Brain microvascular endothelial cell (primary cell): ENCODE measurements around the gene DAB2IP.

ENCODE experiments used
- DNase-seq: peaks from one replicate; pipeline ENCODE4 v3.0.0-alpha.2; 2020
- H3K27ac ChIP-seq: fragments of 250-450 bp; sonication (Bioruptor Pico); 2 replicates; pipeline ENCODE4 v1.5.1; 2020; ENCODE audit warnings: mild to moderate bottlenecking, moderate library complexity
- H3K27me3 ChIP-seq: fragments of 250-450 bp; sonication (Bioruptor Pico); replicated peaks from 2 replicates; pipeline ENCODE4 v1.5.1; 2020; ENCODE audit warnings: mild to moderate bottlenecking
- H3K36me3 ChIP-seq: fragments of 250-450 bp; sonication (Bioruptor Pico); replicated peaks from 2 replicates; pipeline ENCODE4 v1.5.1; 2020; ENCODE audit warnings: mild to moderate bottlenecking
- H3K4me3 ChIP-seq: 2 replicates; pipeline ENCODE4 v1.5.1; 2011; ENCODE audit warnings: low read depth, mild to moderate bottlenecking, control low read depth, low read length, moderate library complexity
- in situ Hi-C: cut with HindIII; loops from 2 replicates; pipeline ENCODE4 v1.10.0; 2017; ENCODE audit warnings: low sequenced_read_pairs, low pct_ligation_motif_present
- TF ChIP-seq, protein P1 (sequence below): IDR thresholded peaks from 2 replicates; pipeline ENCODE4 v1.5.1; 2011; ENCODE audit warnings: low read depth, mild to moderate bottlenecking, moderate library complexity, low read length, control low read depth, inconsistent platforms; ENCODE audit errors: missing control alignments

DAB2IP gene

DNA sequence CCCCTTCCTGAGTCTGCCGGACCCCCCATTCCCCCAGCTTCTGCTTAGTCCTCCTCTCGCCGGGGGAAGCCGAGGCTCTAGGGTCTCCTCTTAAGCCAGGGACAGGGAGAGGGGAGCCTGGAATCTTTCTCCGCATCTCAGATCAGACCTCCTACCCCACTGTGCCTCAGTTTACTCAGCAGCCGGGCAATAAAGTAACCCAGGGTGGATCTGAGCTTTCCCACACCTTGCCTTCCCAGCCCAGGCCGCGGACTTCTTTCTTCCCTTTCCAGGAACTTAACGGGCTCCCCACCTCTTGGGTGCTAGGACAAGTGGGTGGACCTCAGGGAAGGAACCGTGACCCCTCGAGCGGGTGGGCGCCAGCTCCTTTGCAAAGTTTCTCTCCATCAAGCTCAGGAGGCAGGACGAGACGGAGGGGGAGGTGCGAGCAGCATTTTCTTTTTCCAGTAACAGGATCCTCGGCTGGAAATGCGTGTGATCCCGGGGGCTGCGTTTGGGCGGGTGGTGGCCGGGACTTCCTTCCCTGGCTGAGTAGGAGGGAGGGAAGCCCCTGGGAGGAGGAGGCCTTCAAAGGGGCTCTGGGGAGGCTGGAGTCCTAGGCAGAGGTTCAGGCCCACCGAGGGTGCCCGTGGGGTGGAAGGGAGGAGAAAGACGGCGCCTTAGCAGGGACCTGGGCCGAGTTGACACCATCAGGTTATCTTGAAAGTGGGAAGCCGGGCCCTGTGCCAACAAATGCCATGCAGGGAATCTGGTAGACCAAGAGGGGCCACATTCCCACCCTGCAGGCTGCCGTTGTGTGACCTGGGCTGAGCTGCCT, 795 bp downstream of the DAB2IP start:
- H3K4me3 ChIP-seq = peak overlapping the region; percentile 52
- no peaks in the 10 kb centered on the region for H3K36me3 ChIP-seq
- DNase-seq = no peak
- no peak overlapping the region for H3K27ac ChIP-seq
- peaks cover 13% of the 10 kb centered on the region for H3K27me3 ChIP-seq
- in situ Hi-C loops = no loop called here
- TF ChIP-seq, protein P1, sequence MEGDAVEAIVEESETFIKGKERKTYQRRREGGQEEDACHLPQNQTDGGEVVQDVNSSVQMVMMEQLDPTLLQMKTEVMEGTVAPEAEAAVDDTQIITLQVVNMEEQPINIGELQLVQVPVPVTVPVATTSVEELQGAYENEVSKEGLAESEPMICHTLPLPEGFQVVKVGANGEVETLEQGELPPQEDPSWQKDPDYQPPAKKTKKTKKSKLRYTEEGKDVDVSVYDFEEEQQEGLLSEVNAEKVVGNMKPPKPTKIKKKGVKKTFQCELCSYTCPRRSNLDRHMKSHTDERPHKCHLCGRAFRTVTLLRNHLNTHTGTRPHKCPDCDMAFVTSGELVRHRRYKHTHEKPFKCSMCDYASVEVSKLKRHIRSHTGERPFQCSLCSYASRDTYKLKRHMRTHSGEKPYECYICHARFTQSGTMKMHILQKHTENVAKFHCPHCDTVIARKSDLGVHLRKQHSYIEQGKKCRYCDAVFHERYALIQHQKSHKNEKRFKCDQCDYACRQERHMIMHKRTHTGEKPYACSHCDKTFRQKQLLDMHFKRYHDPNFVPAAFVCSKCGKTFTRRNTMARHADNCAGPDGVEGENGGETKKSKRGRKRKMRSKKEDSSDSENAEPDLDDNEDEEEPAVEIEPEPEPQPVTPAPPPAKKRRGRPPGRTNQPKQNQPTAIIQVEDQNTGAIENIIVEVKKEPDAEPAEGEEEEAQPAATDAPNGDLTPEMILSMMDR = no peak

DNA sequence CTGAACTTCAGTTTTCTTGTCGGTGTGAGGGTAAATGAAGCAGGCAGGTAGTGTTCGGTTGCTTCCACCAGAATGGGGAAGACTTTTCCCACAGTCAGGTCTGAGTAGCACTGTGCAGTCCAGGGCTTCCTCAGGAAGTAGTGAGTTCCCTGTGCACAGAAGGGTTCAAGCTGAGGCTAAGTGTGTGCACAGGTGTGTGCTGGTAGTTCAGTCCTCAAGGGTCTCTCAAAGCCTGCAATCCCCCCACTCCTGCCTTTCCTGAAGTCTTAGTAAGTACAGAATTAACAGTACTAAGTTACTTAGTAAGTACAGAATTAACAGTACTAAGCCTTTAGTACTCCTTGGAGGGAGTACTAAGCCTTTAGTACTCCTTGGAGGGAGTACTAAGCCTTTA, 1.4 kb downstream of the DAB2IP start:
- Histone ChIP-seq H3K4me3 (no peak overlapping the region), H3K36me3 (no peaks in the 10 kb centered on the region), H3K27me3 (peaks cover 15% of the 10 kb centered on the region), H3K27ac (no peak overlapping the region)
- TF ChIP-seq, protein P1 = no peak
- no peak for DNase-seq
- in situ Hi-C loops = no loop called here

DNA sequence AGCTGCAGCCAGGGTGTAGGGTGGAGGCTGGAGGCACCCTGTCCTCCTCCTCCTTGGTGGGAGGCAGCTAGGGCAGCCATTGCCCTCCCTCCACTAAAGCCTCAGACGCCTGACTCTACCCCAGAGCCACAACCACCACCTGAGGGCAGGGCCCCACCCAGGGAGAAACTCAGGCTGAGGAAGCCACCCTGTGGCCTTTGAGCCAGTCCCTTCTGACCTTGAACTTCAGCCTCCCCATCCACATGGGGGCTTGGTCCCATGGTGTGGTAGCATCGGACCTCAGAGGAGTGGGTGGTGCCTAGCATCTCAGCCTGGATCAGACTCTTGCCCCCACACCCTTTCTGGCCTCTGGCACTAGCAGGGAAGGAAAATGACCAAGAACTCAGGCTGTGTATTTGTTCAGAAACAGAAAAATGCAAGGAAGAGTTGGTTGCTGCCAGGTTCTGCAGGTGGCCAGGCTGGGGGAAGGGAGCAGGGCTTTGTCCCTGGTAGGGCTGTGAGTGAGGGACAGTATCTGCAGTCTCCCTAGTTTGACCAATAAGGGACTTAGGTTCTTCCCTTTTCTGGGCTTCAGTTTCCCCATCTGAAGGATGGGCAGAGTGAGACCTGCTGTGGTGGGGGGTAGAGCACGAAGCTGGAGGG, 3.2 kb downstream of the DAB2IP start:
- TF ChIP-seq, protein P1 = no peak
- in situ Hi-C loops = no loop called here

DNA sequence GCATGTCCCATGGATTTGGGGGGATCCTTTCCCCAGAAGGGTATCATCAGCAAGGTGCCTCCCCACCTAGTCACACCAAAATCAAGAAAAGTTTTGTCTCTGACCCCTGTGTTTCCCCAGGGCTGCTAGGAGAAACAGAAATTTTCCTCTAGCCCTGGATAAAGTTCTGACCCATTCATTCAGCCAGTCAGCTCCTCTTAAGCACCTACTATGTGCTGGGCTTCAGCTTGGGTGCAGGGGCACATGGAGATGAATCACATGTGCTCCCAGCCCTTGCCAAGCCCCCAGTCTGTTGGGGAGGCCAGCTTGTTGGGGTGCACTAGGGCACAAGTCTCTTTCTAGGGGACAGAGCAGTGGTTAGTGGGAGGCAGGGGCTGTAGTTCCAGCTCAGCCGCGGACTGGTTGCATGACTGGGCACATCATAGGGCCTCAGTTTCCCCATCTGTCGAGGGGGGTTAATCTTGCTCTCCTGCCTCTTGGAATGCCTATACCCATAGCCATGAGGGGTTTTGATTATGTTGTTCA, 3.9 kb downstream of the DAB2IP start:
- DNase-seq = no peak
- peaks cover 21% of the 10 kb centered on the region for H3K27me3 ChIP-seq
- TF ChIP-seq, protein P1 = no peak
- in situ Hi-C loops = no loop called here
- no peak overlapping the region for H3K4me3 ChIP-seq
- no peaks in the 10 kb centered on the region for H3K36me3 ChIP-seq
- H3K27ac ChIP-seq = no peak overlapping the region

More for the DNA sequence above, 3.2 kb downstream of the DAB2IP start:
- DNase-seq = no peak
- H3K36me3 ChIP-seq = no peaks in the 10 kb centered on the region
- no peak overlapping the region for H3K4me3 ChIP-seq
- peaks cover 21% of the 10 kb centered on the region for H3K27me3 ChIP-seq
- no peak overlapping the region for H3K27ac ChIP-seq

DNA sequence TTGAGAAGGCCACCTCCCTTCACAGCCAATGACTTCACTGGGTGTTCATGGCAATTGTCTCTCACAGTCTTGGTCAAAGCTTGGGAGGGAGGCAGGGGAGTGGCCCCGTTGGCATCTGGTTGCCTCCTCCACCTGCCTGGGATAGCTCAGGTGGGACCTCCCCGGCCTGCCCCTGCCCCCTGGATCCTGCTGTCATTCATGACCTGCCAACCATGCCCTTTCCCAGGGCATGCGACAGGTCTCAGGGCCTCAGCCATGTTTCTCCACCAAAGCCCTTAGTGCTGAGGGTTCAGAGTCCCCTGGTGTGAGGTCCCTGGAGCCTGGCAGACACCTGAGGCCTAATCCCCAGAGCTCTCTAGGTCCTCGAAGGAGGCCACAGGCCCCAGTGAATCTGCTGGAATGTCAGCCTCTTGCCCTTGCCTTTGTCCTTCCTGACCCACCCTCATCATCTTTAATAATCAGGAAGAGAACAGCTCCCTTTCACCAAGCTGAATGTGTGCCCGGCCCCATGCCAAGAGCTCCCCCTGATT, 5.6 kb downstream of the DAB2IP start:
- Histone ChIP-seq H3K36me3 (no peaks in the 10 kb centered on the region), H3K27ac (no peak overlapping the region), H3K27me3 (peaks cover 17% of the 10 kb centered on the region), H3K4me3 (no peak overlapping the region)
- TF ChIP-seq, protein P1 = no peak
- DNase-seq = no peak
- in situ Hi-C loops = no loop called here
